HL-60 (cell line): ENCODE results near the gene KCNK5.

Experiments used
- GABPA ChIP-seq: IDR thresholded peaks from 2 replicates; pipeline ENCODE4 v1.6.1; 2012; ENCODE audit warnings: low read depth
- POLR2AphosphoS5 ChIP-seq: IDR thresholded peaks from 2 replicates; pipeline ENCODE4 v1.6.1; 2012; ENCODE audit warnings: low read depth
- TF ChIP-seq, protein P1 (sequence below): IDR thresholded peaks from one replicate; pipeline ENCODE4 v1.5.1; 2011; ENCODE audit warnings: low read length, control low read depth, inconsistent platforms; ENCODE audit not compliant: insufficient read depth
- TF ChIP-seq, protein P2 (sequence below): IDR thresholded peaks from 2 replicates; pipeline ENCODE4 v1.6.1; 2012; ENCODE audit warnings: low read depth; ENCODE audit not compliant: insufficient replicate concordance

DNA sequence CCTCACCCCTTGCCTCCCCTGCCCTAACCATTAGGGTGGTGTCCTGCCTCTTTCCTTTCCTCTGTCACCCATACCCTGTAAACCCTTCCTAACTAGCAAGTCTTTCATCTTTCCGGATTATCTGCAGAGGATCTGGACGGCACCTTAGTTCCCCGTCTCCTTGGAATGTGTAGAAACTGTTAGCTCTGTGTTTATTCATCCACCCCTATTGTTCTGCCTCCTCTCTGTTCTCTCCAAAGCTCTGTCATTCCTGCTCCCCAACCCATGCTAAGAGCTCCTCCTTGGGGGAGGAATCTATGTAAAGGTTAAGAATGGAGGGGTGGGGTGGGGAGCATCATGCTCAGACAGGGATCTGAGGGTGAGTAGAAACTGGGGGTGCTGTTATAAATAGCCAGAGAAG is 39.4 kb upstream of the KCNK5 start:
- TF ChIP-seq, protein P1, sequence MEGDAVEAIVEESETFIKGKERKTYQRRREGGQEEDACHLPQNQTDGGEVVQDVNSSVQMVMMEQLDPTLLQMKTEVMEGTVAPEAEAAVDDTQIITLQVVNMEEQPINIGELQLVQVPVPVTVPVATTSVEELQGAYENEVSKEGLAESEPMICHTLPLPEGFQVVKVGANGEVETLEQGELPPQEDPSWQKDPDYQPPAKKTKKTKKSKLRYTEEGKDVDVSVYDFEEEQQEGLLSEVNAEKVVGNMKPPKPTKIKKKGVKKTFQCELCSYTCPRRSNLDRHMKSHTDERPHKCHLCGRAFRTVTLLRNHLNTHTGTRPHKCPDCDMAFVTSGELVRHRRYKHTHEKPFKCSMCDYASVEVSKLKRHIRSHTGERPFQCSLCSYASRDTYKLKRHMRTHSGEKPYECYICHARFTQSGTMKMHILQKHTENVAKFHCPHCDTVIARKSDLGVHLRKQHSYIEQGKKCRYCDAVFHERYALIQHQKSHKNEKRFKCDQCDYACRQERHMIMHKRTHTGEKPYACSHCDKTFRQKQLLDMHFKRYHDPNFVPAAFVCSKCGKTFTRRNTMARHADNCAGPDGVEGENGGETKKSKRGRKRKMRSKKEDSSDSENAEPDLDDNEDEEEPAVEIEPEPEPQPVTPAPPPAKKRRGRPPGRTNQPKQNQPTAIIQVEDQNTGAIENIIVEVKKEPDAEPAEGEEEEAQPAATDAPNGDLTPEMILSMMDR, result no peak
- TF ChIP-seq GABPA (no peak), POLR2AphosphoS5 (no peak)
- TF ChIP-seq, protein P2, sequence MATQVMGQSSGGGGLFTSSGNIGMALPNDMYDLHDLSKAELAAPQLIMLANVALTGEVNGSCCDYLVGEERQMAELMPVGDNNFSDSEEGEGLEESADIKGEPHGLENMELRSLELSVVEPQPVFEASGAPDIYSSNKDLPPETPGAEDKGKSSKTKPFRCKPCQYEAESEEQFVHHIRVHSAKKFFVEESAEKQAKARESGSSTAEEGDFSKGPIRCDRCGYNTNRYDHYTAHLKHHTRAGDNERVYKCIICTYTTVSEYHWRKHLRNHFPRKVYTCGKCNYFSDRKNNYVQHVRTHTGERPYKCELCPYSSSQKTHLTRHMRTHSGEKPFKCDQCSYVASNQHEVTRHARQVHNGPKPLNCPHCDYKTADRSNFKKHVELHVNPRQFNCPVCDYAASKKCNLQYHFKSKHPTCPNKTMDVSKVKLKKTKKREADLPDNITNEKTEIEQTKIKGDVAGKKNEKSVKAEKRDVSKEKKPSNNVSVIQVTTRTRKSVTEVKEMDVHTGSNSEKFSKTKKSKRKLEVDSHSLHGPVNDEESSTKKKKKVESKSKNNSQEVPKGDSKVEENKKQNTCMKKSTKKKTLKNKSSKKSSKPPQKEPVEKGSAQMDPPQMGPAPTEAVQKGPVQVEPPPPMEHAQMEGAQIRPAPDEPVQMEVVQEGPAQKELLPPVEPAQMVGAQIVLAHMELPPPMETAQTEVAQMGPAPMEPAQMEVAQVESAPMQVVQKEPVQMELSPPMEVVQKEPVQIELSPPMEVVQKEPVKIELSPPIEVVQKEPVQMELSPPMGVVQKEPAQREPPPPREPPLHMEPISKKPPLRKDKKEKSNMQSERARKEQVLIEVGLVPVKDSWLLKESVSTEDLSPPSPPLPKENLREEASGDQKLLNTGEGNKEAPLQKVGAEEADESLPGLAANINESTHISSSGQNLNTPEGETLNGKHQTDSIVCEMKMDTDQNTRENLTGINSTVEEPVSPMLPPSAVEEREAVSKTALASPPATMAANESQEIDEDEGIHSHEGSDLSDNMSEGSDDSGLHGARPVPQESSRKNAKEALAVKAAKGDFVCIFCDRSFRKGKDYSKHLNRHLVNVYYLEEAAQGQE, result no peak
